ENCODE results near the gene HUNK. TPM values are rescaled to one million over a fixed set of nuclear protein-coding genes. Genes with fewer than 3 reads are reported as not detected.
A peak's percentile ranks its signal among the peaks of the same experiment; 100 is the strongest.

HUNK gene
- total RNA-seq, 1 donor from 2014 or later: 0.77 TPM

GRCh38 chr21:31924548-31924947, 51.7 kb downstream of the HUNK start:
- Mint-ChIP-seq H3K27ac (ENCODE audit: unreplicated experiment) (no peak overlapping the region), H3K36me3 (ENCODE audit: low read depth, unreplicated experiment) (no peaks in the 10 kb centered on the region), H3K27me3 (ENCODE audit: low read depth, unreplicated experiment) (peaks cover 6% of the 10 kb centered on the region), H3K9me3 (ENCODE audit: unreplicated experiment) (peaks cover 6% of the 10 kb centered on the region), H3K4me1 (ENCODE audit: low read depth, unreplicated experiment) (no peaks in the 10 kb centered on the region), H3K4me3 (ENCODE audit: unreplicated experiment) (no peak overlapping the region)
- Histone ChIP-seq H3K36me3 (ENCODE audit: insufficient read depth, low read length) (no peaks in the 10 kb centered on the region), H3K9me3 (ENCODE audit: insufficient read depth, low read depth, low read length) (no peaks in the 10 kb centered on the region), H3K27ac (ENCODE audit: low read depth, low read length) (no peak overlapping the region), H3K9ac (ENCODE audit: low read length) (no peak overlapping the region), H3K79me2 (ENCODE audit: insufficient read depth, low read length) (no peaks in the 10 kb centered on the region), H2AFZ (ENCODE audit: low read depth, low read length) (no peak overlapping the region), H3K4me1 (ENCODE audit: insufficient read depth, low read length) (no peaks in the 10 kb centered on the region), H3K27me3 (ENCODE audit: insufficient read depth, low read length) (no peaks in the 10 kb centered on the region), H4K20me1 (ENCODE audit: insufficient read depth, low read length) (no peaks in the 10 kb centered on the region), H3K4me3 (ENCODE audit: insufficient read depth, low read depth, low read length) (no peak overlapping the region), H3K4me2 (ENCODE audit: low read length) (no peak overlapping the region)
- TF ChIP-seq CTCF (IDR thresholded peaks at IDR 0.05; ENCODE audit: insufficient read depth, low read depth, low read length): no peak
- TF ChIP-seq EZH2 (IDR thresholded peaks at IDR 0.05; ENCODE audit: insufficient read depth, low read length): no peak
- FAIRE-seq: no peak
- no peak for DNase-seq (ENCODE audit: low read depth)

- no peaks in the 10 kb centered on the region for H3K79me2 ChIP-seq (ENCODE audit: insufficient read depth, low read length)
- Mint-ChIP-seq H3K4me1 (ENCODE audit: low read depth, unreplicated experiment) (no peaks in the 10 kb centered on the region), H3K36me3 (ENCODE audit: low read depth, unreplicated experiment) (no peaks in the 10 kb centered on the region), H3K27me3 (ENCODE audit: low read depth, unreplicated experiment) (peaks cover 6% of the 10 kb centered on the region), H3K27ac (ENCODE audit: unreplicated experiment) (no peak overlapping the region), H3K9me3 (ENCODE audit: unreplicated experiment) (peaks cover 1% of the 10 kb centered on the region), H3K4me3 (ENCODE audit: unreplicated experiment) (no peak overlapping the region)
- no peak overlapping the region for H3K4me3 ChIP-seq (ENCODE audit: insufficient read depth, low read depth, low read length)
- no peaks in the 10 kb centered on the region for H3K4me1 ChIP-seq (ENCODE audit: insufficient read depth, low read length)
- H3K4me2 ChIP-seq (ENCODE audit: low read length): no peak overlapping the region
- no peaks in the 10 kb centered on the region for H4K20me1 ChIP-seq (ENCODE audit: insufficient read depth, low read length)
- TF ChIP-seq EZH2 (IDR thresholded peaks at IDR 0.05; ENCODE audit: insufficient read depth, low read length) (no peak), CTCF (IDR thresholded peaks at IDR 0.05; ENCODE audit: insufficient read depth, low read depth, low read length) (no peak)
- H3K9me3 ChIP-seq (ENCODE audit: insufficient read depth, low read depth, low read length): no peaks in the 10 kb centered on the region
- FAIRE-seq (no peak), DNase-seq (ENCODE audit: low read depth) (no peak)
- H2AFZ ChIP-seq (ENCODE audit: low read depth, low read length): no peak overlapping the region
- no peak overlapping the region for H3K27ac ChIP-seq (ENCODE audit: low read depth, low read length)
- no peaks in the 10 kb centered on the region for H3K27me3 ChIP-seq (ENCODE audit: insufficient read depth, low read length)
- H3K9ac ChIP-seq (ENCODE audit: low read length): no peak overlapping the region
- H3K36me3 ChIP-seq (ENCODE audit: insufficient read depth, low read length): no peaks in the 10 kb centered on the region
Observed at GRCh38 chr21:31926498-31926897, 53.7 kb downstream of the HUNK start.

- Histone ChIP-seq H3K79me2 (ENCODE audit: insufficient read depth, low read length) (no peaks in the 10 kb centered on the region), H3K4me3 (ENCODE audit: insufficient read depth, low read depth, low read length) (no peak overlapping the region), H3K9me3 (ENCODE audit: insufficient read depth, low read depth, low read length) (no peaks in the 10 kb centered on the region), H3K27me3 (ENCODE audit: insufficient read depth, low read length) (no peaks in the 10 kb centered on the region), H2AFZ (ENCODE audit: low read depth, low read length) (peak overlapping the region; percentile 58), H3K9ac (ENCODE audit: low read length) (no peak overlapping the region), H3K4me1 (ENCODE audit: insufficient read depth, low read length) (no peaks in the 10 kb centered on the region), H3K36me3 (ENCODE audit: insufficient read depth, low read length) (no peaks in the 10 kb centered on the region), H3K27ac (ENCODE audit: low read depth, low read length) (no peak overlapping the region), H4K20me1 (ENCODE audit: insufficient read depth, low read length) (no peaks in the 10 kb centered on the region), H3K4me2 (ENCODE audit: low read length) (peak overlapping the region; percentile 29)
- no peak for TF ChIP-seq CTCF (IDR thresholded peaks at IDR 0.05; ENCODE audit: insufficient read depth, low read depth, low read length)
- no peak for TF ChIP-seq EZH2 (IDR thresholded peaks at IDR 0.05; ENCODE audit: insufficient read depth, low read length)
- Mint-ChIP-seq H3K4me3 (ENCODE audit: unreplicated experiment) (no peak overlapping the region), H3K36me3 (ENCODE audit: low read depth, unreplicated experiment) (no peaks in the 10 kb centered on the region), H3K9me3 (ENCODE audit: unreplicated experiment) (peaks cover 1% of the 10 kb centered on the region), H3K27me3 (ENCODE audit: low read depth, unreplicated experiment) (peaks cover 8% of the 10 kb centered on the region), H3K4me1 (ENCODE audit: low read depth, unreplicated experiment) (no peaks in the 10 kb centered on the region), H3K27ac (ENCODE audit: unreplicated experiment) (no peak overlapping the region)
- DNase-seq (ENCODE audit: low read depth) (peak; percentile 6), FAIRE-seq (no peak)
Observed at GRCh38 chr21:31927689-31928353, 55.0 kb downstream of the HUNK start.

Measured in astrocyte (in vitro differentiated cells and primary cell).